Tibial artery (tissue), 4 donors: ENCODE measurements around the gene NUP58.
"Not testable (repeated sequence)": the region's sequence is repeated elsewhere in the genome, so short reads cannot be mapped to it uniquely, and the experiment has no call there.

Experiments used
- DNase-seq, 2 donors: peaks; one replicate each; pipeline ENCODE4 v3.0.0-alpha.2; 2019
- H3K27ac ChIP-seq, 2 donors: fragments of 200-600 bp; sonication (generic) in 1 of 2; 1 replicate in 1 of 2; 2 replicates in 1 of 2; pipeline ENCODE4 v1.5.1; 2018 to 2019; ENCODE audit warnings: mild to moderate bottlenecking in 1 of 2
- H3K27me3 ChIP-seq, 2 donors: fragments of 200-600 bp; sonication (generic) in 1 of 2; one replicate each; pipeline versions ENCODE4 v1.5.1 to v1.6.0; 2016 to 2019
- H3K36me3 ChIP-seq, 3 donors: fragments of 200-600 bp; sonication (generic) in 2 of 3; one replicate each; pipeline ENCODE4 v1.5.1; 2016 to 2019; ENCODE audit warnings: mild to moderate bottlenecking in 2 of 3
- H3K4me1 ChIP-seq, 4 donors: fragments of 200-600 bp; sonication (generic) in 2 of 4; 1 replicate in 3 of 4; 2 replicates in 1 of 4; pipeline ENCODE4 v1.5.1; 2016 to 2019
- H3K4me3 ChIP-seq, 2 donors: fragments of 200-600 bp; sonication (generic) in 1 of 2; 1 replicate in 1 of 2; 2 replicates in 1 of 2; pipeline ENCODE4 v1.5.1; 2018 to 2019; ENCODE audit warnings: mild to moderate bottlenecking in 2 of 2
- H3K9me3 ChIP-seq, 3 donors: fragments of 200-600 bp; sonication (generic) in 1 of 3; one replicate each; pipeline ENCODE4 v1.5.1; 2016 to 2019
- CTCF ChIP-seq, 2 experiments: fragments of 200-600 bp in 1 of 2; fragments of 450-650 bp in 1 of 2; IDR thresholded peaks; one replicate each; pipeline ENCODE4 v1.5.1; 2017 to 2019; ENCODE audit warnings: antibody characterized with exemption in 2 of 2, mild to moderate bottlenecking in 1 of 2, moderate library complexity in 1 of 2
- intact Hi-C: fragments of 100-400 bp; cut with DNase I; formaldehyde crosslinking; loops from one replicate; pipeline ENCODE4 v1.15.0; 2023; ENCODE audit warnings: low total_unique reads

The NUP58 gene

GRCh38 chr13:25306671-25307464 lies 5.4 kb downstream of the NUP58 start:
- no peaks in the 10 kb centered on the region for H3K9me3 ChIP-seq

GRCh38 chr13:25310891-25311290 lies 9.5 kb downstream of the NUP58 start:
- Histone ChIP-seq H3K27me3 (no peaks in the 10 kb centered on the region), H3K9me3 (no peaks in the 10 kb centered on the region), H3K4me1 (peaks cover 0 to 10% (median 3%) of the 10 kb centered on the region in 4 donors), H3K36me3 (peaks cover 39 to 70% (median 65%) of the 10 kb centered on the region in 3 donors), H3K27ac (no peak overlapping the region), H3K4me3 (no peak overlapping the region)
- DNase-seq, result no peak
- intact Hi-C loops, result no loop called here
- no peak for TF ChIP-seq CTCF (IDR thresholded peaks at IDR 0.05)

More at GRCh38 chr13:25306671-25307464, 5.4 kb downstream of the NUP58 start:
- Histone ChIP-seq H3K27me3 (no peaks in the 10 kb centered on the region), H3K4me1 (peaks cover 0 to 25% (median 11%) of the 10 kb centered on the region in 4 donors), H3K36me3 (peaks cover 7 to 31% (median 30%) of the 10 kb centered on the region in 3 donors), H3K4me3 (no peak overlapping the region), H3K27ac (no peak overlapping the region)
- intact Hi-C loops, result no loop called here
- TF ChIP-seq CTCF (IDR thresholded peaks at IDR 0.05), result no peak
- no peak for DNase-seq

- H3K9me3 ChIP-seq, H3K4me3 ChIP-seq, H3K27me3 ChIP-seq, H3K4me1 ChIP-seq, intact Hi-C loops, DNase-seq, H3K27ac ChIP-seq: not testable (repeated sequence)
- peaks cover 72 to 82% (median 72%) of the 10 kb centered on the region in 3 donors for H3K36me3 ChIP-seq
These were observed 17.5 kb downstream of the NUP58 start for GRCh38 chr13:25318946-25319345.

- H3K4me3 ChIP-seq, result no peak overlapping the region
- H3K4me1 ChIP-seq, result no peaks in the 10 kb centered on the region
- TF ChIP-seq CTCF (IDR thresholded peaks at IDR 0.05), result no peak
- no peaks in the 10 kb centered on the region for H3K27me3 ChIP-seq
- no peak for DNase-seq
- no peaks in the 10 kb centered on the region for H3K9me3 ChIP-seq
- intact Hi-C loops, result no loop called here
- no peak overlapping the region for H3K27ac ChIP-seq
- H3K36me3 ChIP-seq, result peaks cover 69 to 79% (median 72%) of the 10 kb centered on the region in 3 donors
These were observed 18.3 kb downstream of the NUP58 start for GRCh38 chr13:25319771-25320170.

GRCh38 chr13:25324100-25324499 lies 22.7 kb downstream of the NUP58 start:
- Histone ChIP-seq H3K27ac (no peak overlapping the region), H3K36me3 (peaks cover 80 to 81% (median 80%) of the 10 kb centered on the region in 3 donors)
- no peak for TF ChIP-seq CTCF (IDR thresholded peaks at IDR 0.05)

GRCh38 chr13:25329706-25330105 lies 28.3 kb downstream of the NUP58 start:
- Histone ChIP-seq H3K4me3 (no peak overlapping the region), H3K27ac (no peak overlapping the region), H3K4me1 (no peaks in the 10 kb centered on the region), H3K27me3 (no peaks in the 10 kb centered on the region), H3K9me3 (no peaks in the 10 kb centered on the region), H3K36me3 (peaks cover 59 to 76% (median 63%) of the 10 kb centered on the region in 3 donors)
- intact Hi-C loops, result no loop called here
- TF ChIP-seq CTCF (IDR thresholded peaks at IDR 0.05), result no peak
- DNase-seq, result no peak

More at GRCh38 chr13:25324100-25324499, 22.7 kb downstream of the NUP58 start:
- intact Hi-C loops, result no loop called here
- no peak overlapping the region for H3K4me3 ChIP-seq
- DNase-seq, result no peak
- no peaks in the 10 kb centered on the region for H3K27me3 ChIP-seq
- no peaks in the 10 kb centered on the region for H3K9me3 ChIP-seq
- no peaks in the 10 kb centered on the region for H3K4me1 ChIP-seq
